Activated gamma-delta T cell treated with anti-CD3 and anti-CD28 coated beads, Interleukin-2, amount 50 U/mL, for 16 hours (primary cell): Measurements from ENCODE around the gene CDON.
"Not testable (repeated sequence)": the region's sequence is repeated elsewhere in the genome, so short reads cannot be mapped to it uniquely, and the experiment has no call there.

ENCODE experiments used
- DNase-seq: peaks from one replicate; pipeline ENCODE4 v3.0.0-alpha.2; 2020; ENCODE audit warnings: low read depth

Gene CDON

GRCh38 chr11:125990244-125990643, 72.4 kb downstream of the CDON start:
- DNase-seq, result no peak

GRCh38 chr11:125987066-125987641, 75.5 kb downstream of the CDON start:
- DNase-seq, result no peak

- not testable (repeated sequence) for DNase-seq
Observed at GRCh38 chr11:125985956-125986355, 76.7 kb downstream of the CDON start.

- no peak for DNase-seq
Observed at GRCh38 chr11:125982348-125982730, 80.3 kb downstream of the CDON start.

GRCh38 chr11:125980436-125980835, 82.2 kb downstream of the CDON start:
- no peak for DNase-seq

- no peak for DNase-seq
Observed at GRCh38 chr11:125979511-125979910, 83.2 kb downstream of the CDON start.

- DNase-seq, result no peak
Observed at GRCh38 chr11:125978778-125979407, 83.8 kb downstream of the CDON start.

GRCh38 chr11:125978181-125978716, 84.4 kb downstream of the CDON start:
- DNase-seq, result no peak

GRCh38 chr11:125977333-125977732, 85.3 kb downstream of the CDON start:
- DNase-seq, result no peak

GRCh38 chr11:125976156-125976555, 86.5 kb downstream of the CDON start:
- no peak for DNase-seq

GRCh38 chr11:125975634-125976033, 87.0 kb downstream of the CDON start:
- DNase-seq, result no peak

- no peak for DNase-seq
Observed at GRCh38 chr11:125974284-125974683, 88.4 kb downstream of the CDON start.

GRCh38 chr11:125971618-125972017, 91.0 kb downstream of the CDON start:
- DNase-seq, result no peak

- no peak for DNase-seq
Observed at GRCh38 chr11:125968354-125968753, 94.3 kb downstream of the CDON start.

GRCh38 chr11:125967515-125967914, 95.2 kb downstream of the CDON start:
- no peak for DNase-seq

GRCh38 chr11:125960771-125961170, 101.9 kb downstream of the CDON start:
- DNase-seq, result no peak

- no peak for DNase-seq
Observed at GRCh38 chr11:125959931-125960330, 102.7 kb downstream of the CDON start.

- DNase-seq, result no peak
Observed at GRCh38 chr11:125959511-125959910, 103.2 kb downstream of the CDON start.

- DNase-seq, result no peak
Observed at GRCh38 chr11:125958872-125959400, 103.7 kb downstream of the CDON start.

GRCh38 chr11:125957618-125958332, 104.9 kb downstream of the CDON start:
- no peak for DNase-seq

- DNase-seq, result no peak
Observed at GRCh38 chr11:125956391-125957134, 106.1 kb downstream of the CDON start.

- DNase-seq, result no peak
Observed at GRCh38 chr11:125955856-125956255, 106.8 kb downstream of the CDON start.
